Measurements from ENCODE around the gene ANO6.

ANO6 gene

GRCh38 chr12:45342848-45343247 is 127.0 kb downstream of the ANO6 start:
- no peak for TF ChIP-seq CTCF (conservative IDR thresholded peaks at IDR 0.05; ENCODE audit: low read depth, low read length)
- no peak for DNase-seq (ENCODE audit: low read depth)
- no peak overlapping the region for H3K4me3 ChIP-seq (ENCODE audit: low read depth, low read length)

GRCh38 chr12:45343269-45344051 is 127.6 kb downstream of the ANO6 start:
- no peak overlapping the region for H3K4me3 ChIP-seq (ENCODE audit: low read depth, low read length)
- TF ChIP-seq CTCF (conservative IDR thresholded peaks at IDR 0.05; ENCODE audit: low read depth, low read length): no peak
- peak; percentile 58 for DNase-seq (ENCODE audit: low read depth)

- TF ChIP-seq CTCF (conservative IDR thresholded peaks at IDR 0.05; ENCODE audit: low read depth, low read length): no peak
- no peak for DNase-seq (ENCODE audit: low read depth)
- H3K4me3 ChIP-seq (ENCODE audit: low read depth, low read length): no peak overlapping the region
Measured at GRCh38 chr12:45348311-45348710, 132.4 kb downstream of the ANO6 start.

GRCh38 chr12:45348986-45349385 is 133.1 kb downstream of the ANO6 start:
- no peak for DNase-seq (ENCODE audit: low read depth)
- no peak for TF ChIP-seq CTCF (conservative IDR thresholded peaks at IDR 0.05; ENCODE audit: low read depth, low read length)
- no peak overlapping the region for H3K4me3 ChIP-seq (ENCODE audit: low read depth, low read length)

- no peak for TF ChIP-seq CTCF (conservative IDR thresholded peaks at IDR 0.05; ENCODE audit: low read depth, low read length)
- peak; percentile 47 for DNase-seq (ENCODE audit: low read depth)
- no peak overlapping the region for H3K4me3 ChIP-seq (ENCODE audit: low read depth, low read length)
Measured at GRCh38 chr12:45349916-45350315, 134.0 kb downstream of the ANO6 start.

- no peak for TF ChIP-seq CTCF (conservative IDR thresholded peaks at IDR 0.05; ENCODE audit: low read depth, low read length)
- no peak overlapping the region for H3K4me3 ChIP-seq (ENCODE audit: low read depth, low read length)
- no peak for DNase-seq (ENCODE audit: low read depth)
Measured at GRCh38 chr12:45350861-45351260, 135.0 kb downstream of the ANO6 start.
